Calu3 (cell line): Measurements from ENCODE around the gene HMGCS1. TPM values are rescaled to one million over a fixed set of nuclear protein-coding genes. Genes with fewer than 3 reads are reported as not detected.

Experiments
- BruUV-seq: library from RNA; stranded (reverse); fragments of 400-500 nt; replicated peaks from 2 replicates; lab custom pipeline; 2021; lab: Mats Ljungman, UMichigan
- CTCF ChIA-PET: fragments of 300-600 bp; sonication (Branson Sonifier 250); formaldehyde crosslinking; loops from one replicate; lab custom pipeline; 2022; ENCODE audit warnings: antibody characterized with exemption; lab: Charles Lee
- DNase-seq: peaks from one replicate; pipeline ENCODE4 v3.0.0; 2022
- H3K27ac Mint-ChIP-seq: one replicate; pipeline ENCODE4 v1.8.0; 2022; ENCODE audit warnings: mixed read lengths; ENCODE audit not compliant: unreplicated experiment
- H3K27me3 Mint-ChIP-seq: one replicate; pipeline ENCODE4 v1.8.0; 2022; ENCODE audit warnings: mixed read lengths; ENCODE audit not compliant: unreplicated experiment
- H3K36me3 Mint-ChIP-seq: one replicate; pipeline ENCODE4 v1.8.0; 2022; ENCODE audit warnings: mild to moderate bottlenecking, moderate library complexity, mixed read lengths; ENCODE audit not compliant: insufficient read depth, unreplicated experiment
- H3K4me1 Mint-ChIP-seq: one replicate; pipeline ENCODE4 v1.8.0; 2022; ENCODE audit warnings: mild to moderate bottlenecking, low read depth, mixed read lengths; ENCODE audit not compliant: unreplicated experiment
- H3K4me3 Mint-ChIP-seq: one replicate; pipeline ENCODE4 v1.8.0; 2022; ENCODE audit warnings: mild to moderate bottlenecking, low read depth, moderate library complexity, mixed read lengths; ENCODE audit not compliant: unreplicated experiment
- H3K9me3 Mint-ChIP-seq: one replicate; pipeline ENCODE4 v1.8.0; 2022; ENCODE audit warnings: low read depth, mixed read lengths; ENCODE audit not compliant: unreplicated experiment
- CTCF ChIP-seq: fragments of 200-600 bp; IDR thresholded peaks from one replicate; pipeline ENCODE4 v1.8.0; 2022; ENCODE audit warnings: antibody characterized with exemption; ENCODE audit not compliant: unreplicated experiment
- intact Hi-C: fragments of 100-400 bp; cut with micrococcal nuclease; formaldehyde crosslinking; loops from one replicate; pipeline ENCODE4 v1.10.0; 2022; ENCODE audit not compliant: unreplicated experiment
- total RNA-seq: library from RNA; stranded (reverse); gene quantifications from 2 replicates; pipeline ENCODE4 v1.2.3, GENCODE V29; 2022

HMGCS1 gene
- total RNA-seq, 1 experiment from 2014 or later = 249 TPM

- Mint-ChIP-seq H3K27me3 (peaks cover 18% of the 10 kb centered on the region), H3K27ac (no peak overlapping the region), H3K36me3 (no peaks in the 10 kb centered on the region), H3K9me3 (no peaks in the 10 kb centered on the region), H3K4me1 (no peaks in the 10 kb centered on the region), H3K4me3 (no peak overlapping the region)
- no peak for DNase-seq
- TF ChIP-seq CTCF = no peak
- intact Hi-C loops = no loop called here
- CTCF ChIA-PET = no interaction called here
- no TSS peak for BruUV-seq
Measured at GRCh38 chr5:43245724-43246385, 67.4 kb downstream of the HMGCS1 start.

- no peak overlapping the region for H3K4me3 Mint-ChIP-seq
- no peak for TF ChIP-seq CTCF
- CTCF ChIA-PET = no interaction called here
Measured at GRCh38 chr5:43244823-43245565, 68.2 kb downstream of the HMGCS1 start.

GRCh38 chr5:43243270-43243669 lies 69.9 kb downstream of the HMGCS1 start:
- no peaks in the 10 kb centered on the region for H3K9me3 Mint-ChIP-seq
- no peaks in the 10 kb centered on the region for H3K36me3 Mint-ChIP-seq
- no peak overlapping the region for H3K4me3 Mint-ChIP-seq
- CTCF ChIA-PET = no interaction called here
- intact Hi-C loops = no loop called here
- peaks cover 18% of the 10 kb centered on the region for H3K27me3 Mint-ChIP-seq
- BruUV-seq = no TSS peak
- H3K4me1 Mint-ChIP-seq = no peaks in the 10 kb centered on the region
- TF ChIP-seq CTCF = no peak
- DNase-seq = no peak
- no peak overlapping the region for H3K27ac Mint-ChIP-seq

More at GRCh38 chr5:43244823-43245565, 68.2 kb downstream of the HMGCS1 start:
- intact Hi-C loops = no loop called here
- BruUV-seq = no TSS peak
- DNase-seq = no peak
- peaks cover 18% of the 10 kb centered on the region for H3K27me3 Mint-ChIP-seq
- H3K36me3 Mint-ChIP-seq = no peaks in the 10 kb centered on the region
- no peaks in the 10 kb centered on the region for H3K4me1 Mint-ChIP-seq
- H3K27ac Mint-ChIP-seq = no peak overlapping the region
- no peaks in the 10 kb centered on the region for H3K9me3 Mint-ChIP-seq

GRCh38 chr5:43242196-43242595 lies 71.0 kb downstream of the HMGCS1 start:
- Mint-ChIP-seq H3K4me1 (no peaks in the 10 kb centered on the region), H3K9me3 (no peaks in the 10 kb centered on the region), H3K36me3 (no peaks in the 10 kb centered on the region), H3K4me3 (no peak overlapping the region), H3K27ac (no peak overlapping the region), H3K27me3 (peaks cover 10% of the 10 kb centered on the region)
- intact Hi-C loops = no loop called here
- TF ChIP-seq CTCF = no peak
- BruUV-seq = no TSS peak
- CTCF ChIA-PET = no interaction called here
- DNase-seq = no peak

Other genes with a start within 250 kb of the HMGCS1 start
- gene ZNF131, start 192.5 kb downstream of the HMGCS1 start, total RNA-seq = 37.0 and 40.9 TPM in 2 replicates
- gene NIM1K, start 121.2 kb downstream of the HMGCS1 start, total RNA-seq = 0.26 and 0.88 TPM in 2 replicates
- 9.9 and 12.2 TPM in 2 replicates for gene CCL28, start 99.0 kb upstream of the HMGCS1 start, total RNA-seq
- gene TMEM267, start 170.5 kb upstream of the HMGCS1 start, total RNA-seq = 19.0 and 23.4 TPM in 2 replicates
- 6.9 and 7.4 TPM in 2 replicates for gene C5orf34, start 201.7 kb upstream of the HMGCS1 start, total RNA-seq
- gene PAIP1, start 243.7 kb upstream of the HMGCS1 start, total RNA-seq = 88.8 and 97.4 TPM in 2 replicates